H1 (cell line): ENCODE data around the gene ZNF106. TPM values are rescaled to one million over a fixed set of nuclear protein-coding genes. Genes with fewer than 3 reads are reported as not detected.

ENCODE experiments used
- CTCF ChIA-PET: fragments of 300-600 bp; sonication (Branson Sonifier 250); formaldehyde crosslinking; loops from one replicate; lab custom pipeline; 2021; ENCODE audit not compliant: partially characterized antibody; lab: Charles Lee
- POLR2A ChIA-PET: fragments of 300-600 bp; sonication (Branson Sonifier 250); formaldehyde crosslinking; loops from one replicate; lab custom pipeline; 2021; ENCODE audit warnings: inconsistent platforms; ENCODE audit not compliant: partially characterized antibody; lab: Charles Lee
- DNase-seq, 2 experiments: peaks; one replicate each; pipeline versions ENCODE4 v3.0.0 to v3.0.0-alpha.2; 2010 to 2022; ENCODE audit warnings: low spot score in 2 of 2, low read depth in 1 of 2, mixed read lengths in 1 of 2
- FAIRE-seq: peaks from 2 replicates; lab custom pipeline; 2011; peaks lifted over from hg19 to GRCh38; lab: Jason Lieb, UNC
- H2AFZ ChIP-seq: 2 replicates; pipeline ENCODE4 v1.8.1; 2012; ENCODE audit warnings: low read length, inconsistent platforms
- H2AK5ac ChIP-seq: 2 replicates; pipeline ENCODE4 v1.6.1; 2013; ENCODE audit warnings: low read depth, low read length
- H2BK120ac ChIP-seq: replicated peaks from 2 replicates; pipeline ENCODE3; 2013; ENCODE audit warnings: low read depth, low read length, inconsistent platforms
- H2BK12ac ChIP-seq: 2 replicates; pipeline ENCODE4 v1.6.1; 2013; ENCODE audit warnings: low read depth, low read length
- H2BK15ac ChIP-seq: 2 replicates; pipeline ENCODE4 v1.6.1; 2013; ENCODE audit warnings: low read length
- H2BK20ac ChIP-seq: 2 replicates; pipeline ENCODE4 v1.6.1; 2013; ENCODE audit warnings: low read length
- H2BK5ac ChIP-seq: 2 replicates; pipeline ENCODE4 v1.6.1; 2013; ENCODE audit warnings: low read depth, low read length
- H3K14ac ChIP-seq: 2 replicates; pipeline ENCODE4 v1.6.1; 2013; ENCODE audit warnings: inconsistent platforms; ENCODE audit not compliant: insufficient read length
- H3K18ac ChIP-seq: 2 replicates; pipeline ENCODE4 v1.6.1; 2013; ENCODE audit warnings: low read length; ENCODE audit errors: extremely low read depth
- H3K23ac ChIP-seq: 2 replicates; pipeline ENCODE4 v1.6.1; 2013; ENCODE audit warnings: inconsistent platforms; ENCODE audit not compliant: insufficient read length
- H3K23me2 ChIP-seq: 2 replicates; pipeline ENCODE4 v1.6.1; 2013; ENCODE audit warnings: low read depth, low read length
- H3K27ac ChIP-seq: 2 replicates; pipeline ENCODE4 v1.6.1; 2011; ENCODE audit warnings: low read depth, low read length, inconsistent platforms
- H3K27me3 ChIP-seq, 4 experiments: replicated peaks in 1 of 4; 1 replicate in 1 of 4; 2 replicates in 3 of 4; pipeline versions ENCODE4 v1.6.1 to v1.8.1; 2011 to 2013; ENCODE audit warnings: low read length in 3 of 4, mild to moderate bottlenecking in 3 of 4, inconsistent platforms in 2 of 4, mixed read lengths in 2 of 4, moderate library complexity in 1 of 4; ENCODE audit not compliant: control insufficient read depth in 3 of 4, insufficient read depth in 3 of 4; ENCODE audit errors: extremely low read depth in 1 of 4
- H3K36me3 ChIP-seq, 4 experiments: 2 replicates each; pipeline versions ENCODE4 v1.6.1 to v1.8.1; 2011 to 2013; ENCODE audit warnings: mild to moderate bottlenecking in 4 of 4, low read length in 3 of 4, moderate library complexity in 2 of 4, control low read depth in 1 of 4, inconsistent platforms in 1 of 4; ENCODE audit not compliant: insufficient read depth in 4 of 4, control insufficient read depth in 2 of 4
- H3K4ac ChIP-seq: replicated peaks from 2 replicates; pipeline ENCODE3; 2013; ENCODE audit warnings: low read length, low read depth, mixed read lengths, inconsistent platforms; ENCODE audit not compliant: insufficient read length
- H3K4me1 ChIP-seq, 4 experiments: replicated peaks in 1 of 4; 1 replicate in 1 of 4; 2 replicates in 3 of 4; pipeline versions ENCODE4 v1.6.1 to v1.8.1; 2011 to 2013; ENCODE audit warnings: low read length in 3 of 4, inconsistent platforms in 2 of 4, mixed read lengths in 1 of 4; ENCODE audit not compliant: insufficient read depth in 4 of 4, control insufficient read depth in 3 of 4
- H3K4me2 ChIP-seq, 2 experiments: 2 replicates each; pipeline versions ENCODE4 v1.6.1 to v1.8.1; 2011 to 2013; ENCODE audit warnings: low read depth in 2 of 2, low read length in 2 of 2, control low read depth in 1 of 2, inconsistent platforms in 1 of 2, mild to moderate bottlenecking in 1 of 2; ENCODE audit not compliant: insufficient read depth in 1 of 2
- H3K4me3 ChIP-seq, 4 experiments: fragments of 200-600, 300-600 bp in 1 of 4; sonication (generic), shearing (Covaris generic), sonication (Bioruptor Twin) in 1 of 4; 2 replicates each; pipeline versions ENCODE4 v1.5.1 to v1.8.1; 2011 to 2016; ENCODE audit warnings: low read length in 4 of 4, low read depth in 3 of 4, control low read depth in 2 of 4, inconsistent platforms in 2 of 4, mild to moderate bottlenecking in 2 of 4, mixed read lengths in 1 of 4, moderate library complexity in 1 of 4; ENCODE audit not compliant: insufficient read depth in 2 of 4; ENCODE audit errors: extremely low read depth in 1 of 4
- H3K56ac ChIP-seq: replicated peaks from 2 replicates; pipeline ENCODE3; 2013; ENCODE audit warnings: low read depth, mild to moderate bottlenecking, mixed read lengths, low read length, inconsistent platforms; ENCODE audit not compliant: insufficient read length
- H3K79me1 ChIP-seq: 2 replicates; pipeline ENCODE4 v1.6.1; 2013; ENCODE audit warnings: low read depth, low read length, control low read depth
- H3K79me2 ChIP-seq, 2 experiments: 2 replicates each; pipeline versions ENCODE4 v1.6.1 to v1.8.1; 2012 to 2013; ENCODE audit warnings: low read length in 2 of 2, mild to moderate bottlenecking in 2 of 2, inconsistent platforms in 1 of 2; ENCODE audit not compliant: insufficient read depth in 2 of 2, control insufficient read depth in 1 of 2
- H3K9ac ChIP-seq, 4 experiments: replicated peaks in 1 of 4; 1 replicate in 1 of 4; 2 replicates in 3 of 4; pipeline versions ENCODE4 v1.6.1 to v1.8.1; 2011 to 2013; ENCODE audit warnings: low read depth in 3 of 4, low read length in 3 of 4, control low read depth in 2 of 4, mild to moderate bottlenecking in 2 of 4, moderate library complexity in 2 of 4, inconsistent platforms in 1 of 4; ENCODE audit errors: extremely low read depth in 1 of 4
- H3K9me3 ChIP-seq, 2 experiments: 2 replicates each; pipeline versions ENCODE4 v1.6.1 to v1.8.1; 2012 to 2013; ENCODE audit warnings: mild to moderate bottlenecking in 2 of 2, moderate library complexity in 2 of 2, control low read depth in 1 of 2, inconsistent platforms in 1 of 2, low read depth in 1 of 2, low read length in 1 of 2, mixed read lengths in 1 of 2; ENCODE audit not compliant: insufficient read depth in 2 of 2
- H4K20me1 ChIP-seq, 2 experiments: replicated peaks in 1 of 2; 2 replicates each; pipeline versions ENCODE3 to v1.8.1; 2011 to 2013; ENCODE audit warnings: inconsistent platforms in 2 of 2, low read length in 2 of 2, mild to moderate bottlenecking in 1 of 2; ENCODE audit not compliant: insufficient read depth in 2 of 2, control insufficient read depth in 1 of 2
- H4K5ac ChIP-seq: 2 replicates; pipeline ENCODE4 v1.6.1; 2013; ENCODE audit warnings: low read length, low read depth, mixed read lengths, inconsistent platforms; ENCODE audit not compliant: insufficient read length
- H4K8ac ChIP-seq: 2 replicates; pipeline ENCODE4 v1.8.0; 2013; ENCODE audit warnings: mild to moderate bottlenecking, moderate library complexity, low read length, inconsistent platforms; ENCODE audit not compliant: insufficient read depth; ENCODE audit errors: extremely low read depth
- H4K91ac ChIP-seq: replicated peaks from 2 replicates; pipeline ENCODE3; 2013; ENCODE audit warnings: low read length, mixed read lengths, inconsistent platforms; ENCODE audit not compliant: insufficient read length
- BCL11A ChIP-seq, 2 experiments: IDR thresholded peaks; one replicate each; pipeline ENCODE4 v1.6.1; 2011; ENCODE audit warnings: low read depth in 2 of 2, low read length in 2 of 2, mild to moderate bottlenecking in 2 of 2
- CTCF ChIP-seq, 3 experiments: IDR thresholded peaks; 1 replicate in 2 of 3; 2 replicates in 1 of 3; pipeline versions ENCODE4 v1.5.1 to v1.6.1; 2011; ENCODE audit warnings: low read length in 3 of 3, mild to moderate bottlenecking in 3 of 3, inconsistent platforms in 2 of 3, low read depth in 1 of 3, moderate library complexity in 1 of 3; ENCODE audit not compliant: insufficient read depth in 1 of 3; ENCODE audit errors: control extremely low read depth in 1 of 3
- JUN ChIP-seq: IDR thresholded peaks from 2 replicates; pipeline ENCODE4 v1.6.1; 2011; ENCODE audit warnings: low read depth, mild to moderate bottlenecking, improper control_type of control experiment, low read length
- POLR2AphosphoS5 ChIP-seq: IDR thresholded peaks from 2 replicates; pipeline ENCODE4 v1.6.1; 2011; ENCODE audit warnings: low read depth, low read length
- POU5F1 ChIP-seq: IDR thresholded peaks from 2 replicates; pipeline ENCODE4 v1.6.1; 2011; ENCODE audit warnings: low read depth, mild to moderate bottlenecking, low read length, moderate library complexity
- RXRA ChIP-seq: IDR thresholded peaks from 2 replicates; pipeline ENCODE4 v1.6.1; 2011; ENCODE audit warnings: low read depth, mild to moderate bottlenecking, low read length, moderate library complexity; ENCODE audit not compliant: insufficient read depth
- SIRT6 ChIP-seq: IDR thresholded peaks from one replicate; pipeline ENCODE4 v1.7.1; 2012; ENCODE audit warnings: low read length, inconsistent platforms
- SP1 ChIP-seq: IDR thresholded peaks from 2 replicates; pipeline ENCODE4 v1.6.1; 2011; ENCODE audit warnings: low read depth, low read length
- TEAD4 ChIP-seq: IDR thresholded peaks from 2 replicates; pipeline ENCODE4 v1.6.1; 2012; ENCODE audit warnings: low read depth, low read length, inconsistent platforms, mixed read lengths
- WGBS, 2 experiments: shearing (Covaris generic) in 1 of 2; methylation state at CpG; one replicate each; pipeline versions ENCODE4 v1.1.6 to v1.1.7; 2013 to 2015; ENCODE audit warnings: low lambda C conversion rate in 2 of 2, mixed read lengths in 2 of 2, inconsistent platforms in 1 of 2, low coverage in 1 of 2, missing lambda C conversion rate in 1 of 2; ENCODE audit not compliant: insufficient replicate concordance in 2 of 2, insufficient coverage in 1 of 2, insufficient read length in 1 of 2; ENCODE audit errors: extremely low coverage in 1 of 2, missing lambda C conversion rate in 1 of 2; 5-methylcytosine and 5-hydroxymethylcytosine counted together
- polyA plus RNA-seq, 7 experiments: library from polyadenylated mRNA; depleted of rRNA in 3 of 7; stranded (reverse) in 5 of 7; unstranded in 2 of 7; fragments of >200 nt in 5 of 7; fragments of 200-250 nt in 2 of 7; gene quantifications; 1 replicate in 5 of 7; 2 replicates in 1 of 7; 4 replicates in 1 of 7; pipeline versions ENCODE4 v1.2.1 to v1.2.3, GENCODE V29; 2011 to 2013; ENCODE audit warnings: missing spikeins in 2 of 7, mixed read lengths in 2 of 7
- total RNA-seq: library from RNA; stranded (reverse); fragmentation: NEBNext Ultra II Directional; extraction: Animal tissue kit (Norgen Biotek cat#: 25700); gene quantifications from 2 replicates; pipeline ENCODE4 v1.2.1, GENCODE V29; 2021
- TF ChIP-seq, protein P1 (sequence below): IDR thresholded peaks from 2 replicates; pipeline ENCODE4 v1.6.1; 2012; ENCODE audit warnings: low read length, inconsistent platforms

The ZNF106 gene
- total and polyA plus RNA-seq, 2 of the 8 experiments (the other 6 are each of a cell fraction or from before 2014, with no cell fraction given) = 18.2 to 62.0 TPM

- DNase-seq (no peak), FAIRE-seq (no peak)
- Histone ChIP-seq H3K4ac (no peak overlapping the region), H3K79me2 (no peaks in the 10 kb centered on the region), H2BK5ac (no peak overlapping the region), H4K20me1 (no peaks in the 10 kb centered on the region), H2BK15ac (no peak overlapping the region), H2AK5ac (no peak overlapping the region), H3K23me2 (no peaks in the 10 kb centered on the region), H3K9me3 (no peaks in the 10 kb centered on the region), H3K27me3 (no peaks in the 10 kb centered on the region), H3K4me1 (no peaks in the 10 kb centered on the region; a peak in 1 of 7 replicates), H3K14ac (no peak overlapping the region), H3K27ac (no peak overlapping the region), H2BK20ac (no peak overlapping the region), H3K18ac (no peak overlapping the region), H3K4me2 (no peak overlapping the region), H3K36me3 (no peaks in the 10 kb centered on the region), H2AFZ (no peak overlapping the region), H4K8ac (no peak overlapping the region), H4K5ac (no peak overlapping the region), H3K9ac (no peak overlapping the region), H2BK120ac (no peak overlapping the region), H2BK12ac (no peak overlapping the region), H3K4me3 (no peak overlapping the region), H4K91ac (no peak overlapping the region), H3K79me1 (no peaks in the 10 kb centered on the region), H3K23ac (no peak overlapping the region), H3K56ac (no peak overlapping the region)
- 91% methylated on average over 6 of the region's 6 CpGs; no CpG with 5 or more reads in 1 of the 2 experiments for WGBS, 2 experiments
- ChIA-PET POLR2A (interaction anchor here (1.1 kb wide), 1 partner anchor 46 kb away, joined by 3 read pairs; the partner anchor contains the start of gene CAPN3), CTCF (interaction anchor here (1.4 kb wide), 1 partner anchor 22 kb away, joined by 5 read pairs; no protein-coding TSS in a partner anchor)
- no peak for TF ChIP-seq CTCF (IDR thresholded peaks at IDR 0.05; ENCODE audit: control extremely low read depth in 1 of 3, insufficient read depth in 1 of 3, low read depth in 1 of 3, low read length in 3 of 3)
- no peak for TF ChIP-seq POU5F1
- TF ChIP-seq, protein P1, sequence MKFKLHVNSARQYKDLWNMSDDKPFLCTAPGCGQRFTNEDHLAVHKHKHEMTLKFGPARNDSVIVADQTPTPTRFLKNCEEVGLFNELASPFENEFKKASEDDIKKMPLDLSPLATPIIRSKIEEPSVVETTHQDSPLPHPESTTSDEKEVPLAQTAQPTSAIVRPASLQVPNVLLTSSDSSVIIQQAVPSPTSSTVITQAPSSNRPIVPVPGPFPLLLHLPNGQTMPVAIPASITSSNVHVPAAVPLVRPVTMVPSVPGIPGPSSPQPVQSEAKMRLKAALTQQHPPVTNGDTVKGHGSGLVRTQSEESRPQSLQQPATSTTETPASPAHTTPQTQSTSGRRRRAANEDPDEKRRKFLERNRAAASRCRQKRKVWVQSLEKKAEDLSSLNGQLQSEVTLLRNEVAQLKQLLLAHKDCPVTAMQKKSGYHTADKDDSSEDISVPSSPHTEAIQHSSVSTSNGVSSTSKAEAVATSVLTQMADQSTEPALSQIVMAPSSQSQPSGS = no peak
- no peak for TF ChIP-seq TEAD4
- no peak for TF ChIP-seq BCL11A (IDR thresholded peaks at IDR 0.05; ENCODE audit: low read depth in 2 of 2, low read length in 2 of 2)
- TF ChIP-seq SP1 = no peak
- no peak for TF ChIP-seq SIRT6
- TF ChIP-seq POLR2AphosphoS5 = no peak
- TF ChIP-seq JUN = no peak
- TF ChIP-seq RXRA = no peak
These were observed 85.0 kb downstream of the ZNF106 start for GRCh38 chr15:42405863-42406482.
